Measurements from ENCODE around the gene FRMD1. TPM values are rescaled to one million over a fixed set of nuclear protein-coding genes. Genes with fewer than 3 reads are reported as not detected.
"Not testable (repeated sequence)": the region's sequence is repeated elsewhere in the genome, so short reads cannot be mapped to it uniquely, and the experiment has no call there.

Gene FRMD1
- total RNA-seq, 2 experiments from 2014 or later: not detected

- TF ChIP-seq, protein P1, sequence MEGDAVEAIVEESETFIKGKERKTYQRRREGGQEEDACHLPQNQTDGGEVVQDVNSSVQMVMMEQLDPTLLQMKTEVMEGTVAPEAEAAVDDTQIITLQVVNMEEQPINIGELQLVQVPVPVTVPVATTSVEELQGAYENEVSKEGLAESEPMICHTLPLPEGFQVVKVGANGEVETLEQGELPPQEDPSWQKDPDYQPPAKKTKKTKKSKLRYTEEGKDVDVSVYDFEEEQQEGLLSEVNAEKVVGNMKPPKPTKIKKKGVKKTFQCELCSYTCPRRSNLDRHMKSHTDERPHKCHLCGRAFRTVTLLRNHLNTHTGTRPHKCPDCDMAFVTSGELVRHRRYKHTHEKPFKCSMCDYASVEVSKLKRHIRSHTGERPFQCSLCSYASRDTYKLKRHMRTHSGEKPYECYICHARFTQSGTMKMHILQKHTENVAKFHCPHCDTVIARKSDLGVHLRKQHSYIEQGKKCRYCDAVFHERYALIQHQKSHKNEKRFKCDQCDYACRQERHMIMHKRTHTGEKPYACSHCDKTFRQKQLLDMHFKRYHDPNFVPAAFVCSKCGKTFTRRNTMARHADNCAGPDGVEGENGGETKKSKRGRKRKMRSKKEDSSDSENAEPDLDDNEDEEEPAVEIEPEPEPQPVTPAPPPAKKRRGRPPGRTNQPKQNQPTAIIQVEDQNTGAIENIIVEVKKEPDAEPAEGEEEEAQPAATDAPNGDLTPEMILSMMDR (IDR thresholded peaks at IDR 0.05): no peak
- H3K4me1 Mint-ChIP-seq (ENCODE audit: low read depth): no peaks in the 10 kb centered on the region
Observed at GRCh38 chr6:168078175-168078942, 653 bp downstream of the FRMD1 start.

GRCh38 chr6:168077401-168077800 is 1.6 kb downstream of the FRMD1 start:
- POLR2A ChIA-PET; H3K27me3 Mint-ChIP-seq; CTCF ChIA-PET; H3K36me3 Mint-ChIP-seq (ENCODE audit: low read depth); H3K4me1 ChIP-seq (ENCODE audit: insufficient read depth, low read length); H3K36me3 ChIP-seq (ENCODE audit: insufficient read depth, low read length); H3K4me3 ChIP-seq (ENCODE audit: low read length); H3K27ac Mint-ChIP-seq; H3K9me3 Mint-ChIP-seq; H3K27ac ChIP-seq (ENCODE audit: low read depth in 1 of 2, low read length in 2 of 2); H3K27me3 ChIP-seq (ENCODE audit: control insufficient read depth in 1 of 2, insufficient read depth in 2 of 2, low read length in 2 of 2); H3K4me1 Mint-ChIP-seq (ENCODE audit: low read depth); DNase-seq; ATAC-seq (ENCODE audit: poor library complexity); H3K4me3 Mint-ChIP-seq; intact Hi-C loops (cut with DNase I, micrococcal nuclease): not testable (repeated sequence)
- H3K9me3 ChIP-seq (ENCODE audit: control insufficient read depth in 1 of 2, insufficient read depth in 1 of 2, low read length in 2 of 2): peaks cover 0 to 35% of the 10 kb centered on the region in 2 experiments

More at GRCh38 chr6:168078175-168078942, 653 bp downstream of the FRMD1 start:
- Mint-ChIP-seq H3K36me3 (ENCODE audit: low read depth) (no peaks in the 10 kb centered on the region), H3K4me3 (no peak overlapping the region), H3K27me3 (peaks cover 4% of the 10 kb centered on the region), H3K9me3 (no peaks in the 10 kb centered on the region), H3K27ac (no peak overlapping the region)
- H3K36me3 ChIP-seq (ENCODE audit: insufficient read depth, low read length): no peaks in the 10 kb centered on the region
- no peaks in the 10 kb centered on the region for H3K4me1 ChIP-seq (ENCODE audit: insufficient read depth, low read length)
- no peak overlapping the region for H3K4me3 ChIP-seq (ENCODE audit: low read length)
- intact Hi-C loops (cut with DNase I, micrococcal nuclease): no loop called here
- no peaks in the 10 kb centered on the region for H3K27me3 ChIP-seq (ENCODE audit: control insufficient read depth in 1 of 2, insufficient read depth in 2 of 2, low read length in 2 of 2)
- no peak overlapping the region for H3K27ac ChIP-seq (ENCODE audit: low read depth in 1 of 2, low read length in 2 of 2)
- ChIA-PET POLR2A (no interaction called here), CTCF (no interaction called here)
- DNase-seq: no peak
- peaks cover 0 to 28% of the 10 kb centered on the region in 2 experiments for H3K9me3 ChIP-seq (ENCODE audit: control insufficient read depth in 1 of 2, insufficient read depth in 1 of 2, low read length in 2 of 2)
- no peak for ATAC-seq (ENCODE audit: poor library complexity)

- H3K36me3 Mint-ChIP-seq (ENCODE audit: low read depth): no peaks in the 10 kb centered on the region
- ChIA-PET CTCF (no interaction called here), POLR2A (no interaction called here)
- peaks cover 8% of the 10 kb centered on the region for H3K27me3 Mint-ChIP-seq
- H3K27ac ChIP-seq (ENCODE audit: low read depth in 1 of 2, low read length in 2 of 2): no peak overlapping the region
- peaks cover 0 to 44% of the 10 kb centered on the region in 2 experiments for H3K9me3 ChIP-seq (ENCODE audit: control insufficient read depth in 1 of 2, insufficient read depth in 1 of 2, low read length in 2 of 2)
- no peaks in the 10 kb centered on the region for H3K9me3 Mint-ChIP-seq
- no peak overlapping the region for H3K27ac Mint-ChIP-seq
- ATAC-seq (ENCODE audit: poor library complexity): no peak
- no peaks in the 10 kb centered on the region for H3K4me1 Mint-ChIP-seq (ENCODE audit: low read depth)
- no peak overlapping the region for H3K4me3 ChIP-seq (ENCODE audit: low read length)
- no peaks in the 10 kb centered on the region for H3K36me3 ChIP-seq (ENCODE audit: insufficient read depth, low read length)
- no peak for DNase-seq
- intact Hi-C loops (cut with DNase I, micrococcal nuclease): no loop called here
- no peak overlapping the region for H3K4me3 Mint-ChIP-seq
- no peaks in the 10 kb centered on the region for H3K4me1 ChIP-seq (ENCODE audit: insufficient read depth, low read length)
- H3K27me3 ChIP-seq (ENCODE audit: control insufficient read depth in 1 of 2, insufficient read depth in 2 of 2, low read length in 2 of 2): no peaks in the 10 kb centered on the region
- TF ChIP-seq, protein P1 (IDR thresholded peaks at IDR 0.05): no peak
Observed at GRCh38 chr6:168075787-168076202, 3.2 kb downstream of the FRMD1 start.

DNA sequence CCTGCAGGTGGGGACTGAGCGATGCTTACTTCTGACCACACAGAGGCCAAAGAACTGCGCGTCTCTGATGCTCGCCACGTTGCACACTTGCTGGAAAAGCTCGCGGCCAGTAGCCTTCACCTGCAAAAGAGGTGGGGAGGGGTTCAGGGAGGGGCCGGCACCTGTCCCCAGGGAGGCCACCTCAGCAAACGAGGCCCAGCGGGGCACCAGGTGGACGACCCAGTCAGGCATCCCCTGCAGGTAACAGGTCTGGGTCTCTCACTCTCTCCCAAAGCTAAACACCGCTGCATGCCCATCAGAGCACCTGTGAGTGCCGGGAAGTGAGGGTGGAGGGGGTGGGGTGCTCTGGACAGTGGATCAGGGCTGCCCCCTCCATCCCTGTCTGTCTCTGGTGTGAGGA is 3.8 kb downstream of the FRMD1 start:
- H3K4me3 Mint-ChIP-seq: no peak overlapping the region

More for the DNA sequence above, 3.8 kb downstream of the FRMD1 start:
- Mint-ChIP-seq H3K4me1 (ENCODE audit: low read depth) (no peaks in the 10 kb centered on the region), H3K9me3 (no peaks in the 10 kb centered on the region), H3K36me3 (ENCODE audit: low read depth) (no peaks in the 10 kb centered on the region), H3K27me3 (peaks cover 10% of the 10 kb centered on the region), H3K27ac (no peak overlapping the region)
- intact Hi-C loops (cut with DNase I, micrococcal nuclease): no loop called here
- ATAC-seq (ENCODE audit: poor library complexity): no peak
- TF ChIP-seq, protein P1 (IDR thresholded peaks at IDR 0.05): no peak
- POLR2A ChIA-PET: no interaction called here
- Histone ChIP-seq H3K36me3 (ENCODE audit: insufficient read depth, low read length) (no peaks in the 10 kb centered on the region), H3K4me3 (ENCODE audit: low read length) (no peak overlapping the region), H3K9me3 (ENCODE audit: control insufficient read depth in 1 of 2, insufficient read depth in 1 of 2, low read length in 2 of 2) (peaks cover 0 to 39% of the 10 kb centered on the region in 2 experiments), H3K27me3 (ENCODE audit: control insufficient read depth in 1 of 2, insufficient read depth in 2 of 2, low read length in 2 of 2) (no peaks in the 10 kb centered on the region), H3K4me1 (ENCODE audit: insufficient read depth, low read length) (no peaks in the 10 kb centered on the region), H3K27ac (ENCODE audit: low read depth in 1 of 2, low read length in 2 of 2) (no peak overlapping the region)
- CTCF ChIA-PET: no interaction called here
- DNase-seq: no peak

Data from CD4-positive, alpha-beta T cell (primary cell).